NCI-H460 (cell line): Measurements from ENCODE around the gene SBK3. TPM values are rescaled to one million over a fixed set of nuclear protein-coding genes. Genes with fewer than 3 reads are reported as not detected.

Source experiments
- DNase-seq: peaks from one replicate; pipeline ENCODE4 v3.0.0-alpha.2; 2016; ENCODE audit warnings: low read depth; ENCODE audit errors: extremely low read depth
- total RNA-seq: library from RNA; depleted of rRNA; stranded (reverse); fragments of >200 nt; shearing (Covaris generic); gene quantifications from 2 replicates; pipeline ENCODE4 v1.2.3, GENCODE V29; 2014; rRNA removed

The SBK3 gene
- total RNA-seq, 1 experiment from 2014 or later, result 0.32 TPM

DNA sequence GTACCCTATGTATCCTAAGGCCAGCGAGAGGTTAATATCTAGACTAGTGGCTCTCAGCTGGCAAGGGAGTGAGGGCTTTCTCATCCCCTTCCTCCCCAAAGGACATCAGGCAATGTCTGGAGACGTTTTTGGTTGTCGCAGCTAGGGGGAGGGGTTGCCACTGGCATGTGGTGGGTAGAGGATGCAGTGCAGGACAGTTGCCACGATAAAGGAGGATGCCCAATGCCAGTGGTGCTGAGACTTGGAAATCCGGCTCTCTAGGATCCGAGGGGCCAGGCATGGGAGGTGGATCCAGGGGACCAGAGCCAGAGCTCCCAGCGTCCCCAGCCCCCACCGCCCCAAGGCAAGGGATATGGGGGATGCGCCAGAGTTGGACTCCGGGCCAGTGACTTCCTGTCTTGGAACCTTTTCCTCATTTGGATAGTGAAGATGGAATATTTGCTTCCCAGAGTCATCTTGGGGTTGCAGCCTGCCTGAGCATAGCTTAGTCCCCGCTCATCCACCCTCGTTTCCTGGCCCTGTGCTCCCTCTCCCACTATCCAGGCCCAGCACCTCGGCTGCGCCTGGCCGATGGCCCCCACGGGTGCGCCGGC is 52.2 kb downstream of the SBK3 start:
- no peak for DNase-seq

DNA sequence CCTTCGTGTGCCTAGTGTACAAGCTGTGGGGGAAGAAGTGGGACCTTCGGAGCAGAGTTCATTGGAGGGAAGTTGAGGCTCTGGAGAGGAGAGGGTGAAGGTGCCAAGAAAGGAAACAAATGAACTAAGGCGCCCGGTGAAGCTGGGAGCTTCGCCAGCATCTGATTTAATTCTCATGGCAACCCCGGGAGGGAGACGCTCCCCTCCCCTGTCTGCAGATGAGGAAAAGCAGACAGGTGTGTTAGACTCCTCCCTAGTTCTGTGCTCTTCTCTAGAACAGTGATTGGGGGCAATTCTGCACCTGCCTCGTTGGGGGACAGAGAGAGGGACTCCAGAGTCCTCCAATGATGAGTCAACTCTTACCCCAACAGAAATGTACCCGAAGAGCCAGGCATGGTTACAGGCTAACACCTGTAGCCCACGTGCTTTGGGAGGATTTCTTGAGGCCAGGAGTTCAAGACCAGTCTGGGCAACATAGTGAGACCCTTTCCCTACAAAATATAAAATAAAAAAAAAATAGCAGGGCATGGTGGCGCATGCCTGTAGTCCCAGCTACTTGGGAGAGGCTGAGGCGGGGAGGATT is 52.9 kb downstream of the SBK3 start:
- no peak for DNase-seq

DNA sequence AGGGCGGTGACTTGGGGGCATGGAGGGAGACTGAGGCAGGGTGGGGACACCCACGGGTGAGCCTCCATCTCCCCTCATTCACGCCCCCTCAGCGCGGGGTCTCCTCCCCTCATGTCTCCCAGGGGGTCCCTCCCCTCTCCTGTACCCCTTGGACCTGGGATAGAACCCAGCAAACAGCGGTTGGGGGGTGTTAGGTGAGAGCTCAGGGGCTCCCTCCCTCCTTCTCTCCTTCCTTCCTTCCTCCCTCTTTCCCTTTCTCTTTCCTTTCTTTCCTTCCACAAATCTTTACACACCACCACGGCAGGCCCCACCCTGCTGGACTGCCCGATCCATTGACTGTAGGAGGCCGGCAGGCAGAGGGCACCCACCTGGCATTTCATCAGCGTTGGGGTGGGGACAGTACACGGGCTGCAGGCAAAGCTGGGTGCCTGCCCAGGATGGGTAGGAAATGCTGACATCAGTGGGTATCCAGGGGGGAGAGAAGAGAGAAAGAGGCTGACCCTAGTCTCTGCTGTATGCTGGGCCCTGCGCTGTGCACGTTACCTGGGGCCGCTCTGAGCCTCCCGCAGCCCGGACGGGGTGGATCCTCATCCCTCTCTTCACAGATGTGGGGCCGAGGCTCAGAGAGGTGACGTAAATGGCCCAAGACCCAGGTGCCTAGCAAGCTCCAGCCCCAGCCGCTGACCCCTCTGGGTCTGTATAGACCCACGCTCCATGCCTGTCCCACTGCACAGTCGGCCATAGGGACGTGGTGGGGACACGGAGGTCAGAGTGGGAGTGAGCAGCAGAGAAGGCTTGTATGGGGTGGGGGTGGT is 53.6 kb downstream of the SBK3 start:
- DNase-seq, result no peak

Other genes starting within 250 kb of the SBK3 start
- gene TMEM150B, start 220.2 kb downstream of the SBK3 start, total RNA-seq, result not detected in 2 replicates
- 5.1 and 7.9 TPM in 2 replicates for gene KMT5C, start 205.7 kb downstream of the SBK3 start, total RNA-seq
- gene COX6B2, start 190.8 kb downstream of the SBK3 start, total RNA-seq, result not detected in 2 replicates
- gene GARIN5B, start 182.3 kb downstream of the SBK3 start, total RNA-seq, result not detected in 2 replicates
- 0.32 and 0.84 TPM in 2 replicates for gene IL11, start 175.1 kb downstream of the SBK3 start, total RNA-seq
- not detected in 2 replicates for gene TMEM190, start 168.7 kb downstream of the SBK3 start, total RNA-seq
- 0.97 and 2.0 TPM in 2 replicates for gene TMEM238, start 161.3 kb downstream of the SBK3 start, total RNA-seq
- 426 and 465 TPM in 2 replicates for gene RPL28, start 159.6 kb downstream of the SBK3 start, total RNA-seq
- 369 and 378 TPM in 2 replicates for gene UBE2S, start 137.8 kb downstream of the SBK3 start, total RNA-seq
- gene SHISA7, start 102.2 kb downstream of the SBK3 start, total RNA-seq, result not detected in 2 replicates
- gene ISOC2, start 83.9 kb downstream of the SBK3 start, total RNA-seq, result 33.9 and 39.6 TPM in 2 replicates
- not detected in 2 replicates for gene C19orf85, start 80.8 kb downstream of the SBK3 start, total RNA-seq
- 2.1 and 6.1 TPM in 2 replicates for gene ZNF628, start 68.9 kb downstream of the SBK3 start, total RNA-seq
- 3.9 and 4.5 TPM in 2 replicates for gene NAT14, start 60.4 kb downstream of the SBK3 start, total RNA-seq
- 0.07 TPM in 1 of 2 replicates, not detected in the other for gene SSC5D, start 57.1 kb downstream of the SBK3 start, total RNA-seq
- not detected in 2 replicates for gene SBK2, start 8.4 kb downstream of the SBK3 start, total RNA-seq
- 2.1 and 3.2 TPM in 2 replicates for gene ZNF579, start 35.3 kb upstream of the SBK3 start, total RNA-seq
- 3.6 and 5.0 TPM in 2 replicates for gene FIZ1, start 54.0 kb upstream of the SBK3 start, total RNA-seq
- gene ZNF524, start 54.7 kb upstream of the SBK3 start, total RNA-seq, result 15.9 and 16.5 TPM in 2 replicates
- 1.1 and 1.3 TPM in 2 replicates for gene ZNF865, start 60.1 kb upstream of the SBK3 start, total RNA-seq
- gene ZNF784, start 79.0 kb upstream of the SBK3 start, total RNA-seq, result 2.1 and 2.2 TPM in 2 replicates
- gene ZNF580, start 95.5 kb upstream of the SBK3 start, total RNA-seq, result 8.9 and 13.6 TPM in 2 replicates
- 12.3 and 13.6 TPM in 2 replicates for gene ZNF581, start 98.1 kb upstream of the SBK3 start, total RNA-seq
- 1.9 and 2.3 TPM in 2 replicates for gene CCDC106, start 102.7 kb upstream of the SBK3 start, total RNA-seq
- gene U2AF2, start 109.5 kb upstream of the SBK3 start, total RNA-seq, result 68.3 and 72.4 TPM in 2 replicates
- gene EPN1, start 129.7 kb upstream of the SBK3 start, total RNA-seq, result 32.8 and 35.9 TPM in 2 replicates
- gene NLRP9, start 192.9 kb upstream of the SBK3 start, total RNA-seq, result not detected in 2 replicates
- not detected in 2 replicates for gene RFPL4A, start 213.6 kb upstream of the SBK3 start, total RNA-seq
- not detected in 2 replicates for gene RFPL4AL1, start 223.6 kb upstream of the SBK3 start, total RNA-seq